Neural progenitor cell (in vitro differentiated cells): ENCODE measurements around the gene FAM227A. TPM values are rescaled to one million over a fixed set of nuclear protein-coding genes. Genes with fewer than 3 reads are reported as not detected.

Source experiments
- DNase-seq: peaks from one replicate; pipeline ENCODE4 v3.0.0-alpha.2; 2016; ENCODE audit warnings: low spot score
- H2AFZ ChIP-seq: fragments of 200-600 bp; sonication (generic); replicated peaks from 2 replicates; pipeline ENCODE4 v1.6.1; 2016; ENCODE audit warnings: antibody characterized with exemption
- H3F3A ChIP-seq: fragments of 200-600 bp; sonication (generic); 2 replicates; pipeline ENCODE4 v1.6.1; 2016; ENCODE audit warnings: antibody characterized with exemption, low read depth
- H3K27ac ChIP-seq: fragments of 200-600 bp; sonication (generic); 2 replicates; pipeline ENCODE4 v1.5.1; 2016; ENCODE audit warnings: mild to moderate bottlenecking
- H3K27me3 ChIP-seq: fragments of 200-600 bp; sonication (generic); 2 replicates; pipeline ENCODE4 v1.6.1; 2016; ENCODE audit warnings: mild to moderate bottlenecking, moderate library complexity
- H3K36me3 ChIP-seq: fragments of 200-600 bp; sonication (generic); 2 replicates; pipeline ENCODE4 v1.5.1; 2016
- H3K4me1 ChIP-seq: fragments of 200-600 bp; sonication (generic); 2 replicates; pipeline ENCODE4 v1.6.1; 2016; ENCODE audit warnings: mixed run types
- H3K4me2 ChIP-seq: fragments of 200-600 bp; sonication (generic); 2 replicates; pipeline ENCODE4 v1.6.1; 2016
- H3K4me3 ChIP-seq: fragments of 200-600 bp; sonication (generic); 2 replicates; pipeline ENCODE4 v1.5.1; 2016
- H3K79me2 ChIP-seq: fragments of 200-600 bp; sonication (generic); 2 replicates; pipeline ENCODE4 v1.6.1; 2016; ENCODE audit warnings: low read depth
- H3K9ac ChIP-seq: fragments of 200-600 bp; sonication (generic); 2 replicates; pipeline ENCODE4 v1.6.1; 2016
- H3K9me3 ChIP-seq: fragments of 200-600 bp; sonication (generic); 2 replicates; pipeline ENCODE4 v1.5.1; 2016; ENCODE audit warnings: low read depth
- H4K20me1 ChIP-seq: fragments of 200-600 bp; sonication (generic); 2 replicates; pipeline ENCODE4 v1.6.1; 2016; ENCODE audit warnings: low read depth
- H3K27ac Mint-ChIP-seq: 3 replicates; pipeline ENCODE4 v1.8.0; 2021; ENCODE audit warnings: mixed read lengths
- H3K27me3 Mint-ChIP-seq: 2 replicates; pipeline ENCODE4 v1.8.0; 2022; ENCODE audit warnings: low read depth, mild to moderate bottlenecking, inconsistent platforms, moderate library complexity, mixed read lengths; ENCODE audit not compliant: insufficient read depth
- H3K36me3 Mint-ChIP-seq: 3 replicates; pipeline ENCODE4 v1.8.0; 2021; ENCODE audit warnings: mixed read lengths
- H3K4me1 Mint-ChIP-seq: 3 replicates; pipeline ENCODE4 v1.8.0; 2021; ENCODE audit warnings: mixed read lengths
- H3K4me3 Mint-ChIP-seq: 3 replicates; pipeline ENCODE4 v1.8.0; 2021; ENCODE audit warnings: mild to moderate bottlenecking, moderate library complexity, mixed read lengths
- H3K9me3 Mint-ChIP-seq: 3 replicates; pipeline ENCODE4 v1.8.0; 2020; ENCODE audit warnings: mixed read lengths
- CTCF ChIP-seq: fragments of 200-600 bp; sonication (generic); IDR thresholded peaks from 2 replicates; pipeline ENCODE4 v1.5.1; 2017; ENCODE audit warnings: antibody characterized with exemption, mild to moderate bottlenecking
- EZH2 ChIP-seq: fragments of 200-600 bp; sonication (generic); IDR thresholded peaks from 2 replicates; pipeline ENCODE4 v1.6.1; 2017; ENCODE audit warnings: antibody characterized with exemption, mild to moderate bottlenecking, moderate library complexity
- EZH2phosphoT487 ChIP-seq: fragments of 200-600 bp; sonication (generic); IDR thresholded peaks from 2 replicates; pipeline ENCODE4 v1.6.1; 2017; ENCODE audit warnings: antibody characterized with exemption
- total RNA-seq: library from RNA; depleted of rRNA; stranded (reverse); fragments of >200 nt; gene quantifications from 2 replicates; pipeline ENCODE4 v1.2.3, GENCODE V29; 2015; ENCODE audit warnings: low replicate concordance

Gene FAM227A
- total RNA-seq, 1 donor from 2014 or later: 32.7 TPM

- H3F3A ChIP-seq: no peaks in the 10 kb centered on the region
- H3K4me3 ChIP-seq: no peak overlapping the region
- no peaks in the 10 kb centered on the region for H3K4me1 Mint-ChIP-seq
- no peaks in the 10 kb centered on the region for H3K4me1 ChIP-seq
- no peak overlapping the region for H3K9ac ChIP-seq
- H3K27ac Mint-ChIP-seq: no peak overlapping the region
- no peaks in the 10 kb centered on the region for H3K9me3 ChIP-seq
- H2AFZ ChIP-seq: no peak overlapping the region
- no peaks in the 10 kb centered on the region for H3K9me3 Mint-ChIP-seq
- H3K36me3 Mint-ChIP-seq: peaks cover 29% of the 10 kb centered on the region
- H3K36me3 ChIP-seq: no peaks in the 10 kb centered on the region
- H3K27ac ChIP-seq: no peak overlapping the region
- no peaks in the 10 kb centered on the region for H3K27me3 ChIP-seq
- no peaks in the 10 kb centered on the region for H3K27me3 Mint-ChIP-seq
- no peaks in the 10 kb centered on the region for H4K20me1 ChIP-seq
- no peak overlapping the region for H3K4me2 ChIP-seq
- no peak for DNase-seq
- H3K79me2 ChIP-seq: no peaks in the 10 kb centered on the region
- H3K4me3 Mint-ChIP-seq: no peak overlapping the region
- no peak for TF ChIP-seq EZH2
- TF ChIP-seq EZH2phosphoT487: no peak
- no peak for TF ChIP-seq CTCF
Observed at GRCh38 chr22:38641476-38642040, 14.6 kb downstream of the FAM227A start.

GRCh38 chr22:38638728-38639127 lies 17.5 kb downstream of the FAM227A start:
- no peaks in the 10 kb centered on the region for H3K79me2 ChIP-seq
- Mint-ChIP-seq H3K4me3 (no peak overlapping the region), H3K27me3 (no peaks in the 10 kb centered on the region), H3K36me3 (peaks cover 31% of the 10 kb centered on the region), H3K9me3 (no peaks in the 10 kb centered on the region), H3K27ac (peak overlapping the region; percentile 13), H3K4me1 (no peaks in the 10 kb centered on the region)
- H3K27ac ChIP-seq: no peak overlapping the region
- no peaks in the 10 kb centered on the region for H3K9me3 ChIP-seq
- H3K9ac ChIP-seq: no peak overlapping the region
- no peak overlapping the region for H3K4me2 ChIP-seq
- no peaks in the 10 kb centered on the region for H3K27me3 ChIP-seq
- no peak overlapping the region for H3K4me3 ChIP-seq
- no peaks in the 10 kb centered on the region for H3K36me3 ChIP-seq
- no peaks in the 10 kb centered on the region for H3K4me1 ChIP-seq
- no peaks in the 10 kb centered on the region for H3F3A ChIP-seq
- DNase-seq: no peak
- no peak for TF ChIP-seq EZH2
- TF ChIP-seq CTCF: no peak
- no peak for TF ChIP-seq EZH2phosphoT487
- H4K20me1 ChIP-seq: no peaks in the 10 kb centered on the region
- H2AFZ ChIP-seq: no peak overlapping the region

GRCh38 chr22:38638216-38638615 lies 18.0 kb downstream of the FAM227A start:
- H3K9me3 Mint-ChIP-seq: no peaks in the 10 kb centered on the region
- Histone ChIP-seq H2AFZ (no peak overlapping the region), H3K27ac (no peak overlapping the region), H3K9me3 (no peaks in the 10 kb centered on the region), H3K4me2 (no peak overlapping the region), H4K20me1 (no peaks in the 10 kb centered on the region), H3K4me3 (no peak overlapping the region), H3K4me1 (no peaks in the 10 kb centered on the region), H3F3A (no peaks in the 10 kb centered on the region), H3K27me3 (no peaks in the 10 kb centered on the region), H3K79me2 (no peaks in the 10 kb centered on the region), H3K36me3 (no peaks in the 10 kb centered on the region), H3K9ac (no peak overlapping the region)
- no peak for TF ChIP-seq EZH2phosphoT487
- no peak for TF ChIP-seq CTCF
- H3K27me3 Mint-ChIP-seq: no peaks in the 10 kb centered on the region
- H3K4me3 Mint-ChIP-seq: no peak overlapping the region
- H3K4me1 Mint-ChIP-seq: no peaks in the 10 kb centered on the region
- DNase-seq: no peak
- H3K27ac Mint-ChIP-seq: peak overlapping the region; percentile 13
- H3K36me3 Mint-ChIP-seq: peaks cover 28% of the 10 kb centered on the region
